Muscle of back (tissue), 11 donors: ENCODE measurements around the gene PJA2. TPM values are rescaled to one million over a fixed set of nuclear protein-coding genes. Genes with fewer than 3 reads are reported as not detected.
"Not testable (repeated sequence)": the region's sequence is repeated elsewhere in the genome, so short reads cannot be mapped to it uniquely, and the experiment has no call there.

Source experiments
- DNase-seq, 3 donors: peaks; one replicate each; pipeline versions ENCODE4 v3.0.0 to v3.0.0-alpha.2; 2013
- polyA plus RNA-seq, 10 donors: library from polyadenylated mRNA; unstranded; fragments of 120-200 nt; gene quantifications; one replicate each; pipeline ENCODE4 v1.2.1, GENCODE V29; 2013; ENCODE audit not compliant: insufficient read length in 10 of 10

PJA2 gene
- polyA plus RNA-seq, 10 donors: 110 to 168 (median 131) TPM

DNA sequence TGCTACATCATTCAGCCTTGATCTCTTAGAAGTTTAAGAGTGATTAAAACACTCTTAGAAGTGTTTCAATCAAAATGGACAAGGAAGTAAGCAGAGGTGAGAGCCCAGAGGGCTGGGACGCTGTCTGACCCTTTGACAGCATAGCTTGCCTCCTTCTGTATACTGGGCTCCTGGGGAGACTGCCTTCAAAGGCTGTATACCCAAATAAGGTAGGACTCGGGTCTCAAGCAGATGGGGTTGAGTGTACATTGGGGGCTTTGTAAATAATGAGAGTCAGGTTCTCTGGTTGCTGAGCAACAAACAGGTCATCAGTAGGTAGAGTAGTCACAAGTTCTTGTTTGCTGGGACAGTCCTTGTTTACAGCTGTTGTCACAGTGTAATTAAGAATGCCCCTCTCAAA is 97.1 kb downstream of the PJA2 start:
- no peak for DNase-seq

DNA sequence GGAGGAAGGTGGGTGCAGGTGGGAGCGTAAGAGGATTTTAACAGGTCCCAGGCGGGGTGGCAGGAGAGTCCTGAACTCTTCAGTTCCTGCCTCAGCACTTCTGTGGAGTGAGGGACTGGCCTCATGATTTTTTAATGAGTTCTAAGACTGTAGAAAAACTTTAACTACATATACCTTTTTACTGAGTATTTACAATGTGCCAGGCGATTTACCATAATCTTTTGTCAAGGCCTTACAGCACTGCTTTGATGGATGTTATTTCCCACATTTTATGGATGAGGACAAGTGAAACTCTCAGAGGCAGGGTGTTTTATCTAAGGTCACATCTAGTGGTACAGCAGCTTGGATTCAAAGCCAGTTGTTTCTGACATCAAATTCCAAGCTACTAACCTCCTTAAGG is 99.5 kb downstream of the PJA2 start:
- DNase-seq: no peak

DNA sequence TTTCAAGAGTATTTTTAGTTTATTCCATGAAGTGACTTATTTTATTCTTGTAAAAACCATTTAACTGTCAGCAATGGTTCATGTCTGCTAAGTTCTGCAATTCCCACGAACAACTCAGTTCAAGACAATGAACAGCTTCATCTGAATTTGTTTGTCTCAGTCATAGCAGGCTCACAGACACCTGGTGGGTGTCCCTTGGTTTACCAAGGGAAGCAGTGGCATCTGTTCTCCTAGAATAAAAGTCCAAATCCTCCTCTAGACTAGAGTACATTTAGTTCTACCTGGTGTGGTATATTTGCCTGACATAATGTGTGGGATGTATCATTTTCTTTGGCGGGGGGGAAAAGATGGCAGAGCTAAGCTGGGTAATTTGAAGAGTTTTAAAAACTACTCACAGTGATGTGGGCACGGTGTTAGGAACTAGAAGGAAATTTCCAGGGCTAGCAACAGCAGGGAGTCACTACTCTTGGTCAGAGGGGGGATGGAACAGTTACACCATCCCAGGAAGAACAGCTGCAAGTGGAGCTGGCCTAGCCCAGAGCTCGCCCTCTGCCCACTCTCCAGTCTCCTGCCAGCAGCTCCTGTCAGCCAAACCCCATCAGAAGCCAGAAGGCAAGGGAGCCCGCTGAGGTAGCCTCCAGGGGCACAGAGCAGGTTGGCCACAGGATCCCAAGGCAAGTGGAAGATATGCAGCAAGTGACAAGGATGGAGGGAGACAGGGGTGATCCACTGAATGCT is 100.3 kb downstream of the PJA2 start:
- peak in 1 of 3 donors; percentile 47 for DNase-seq

DNA sequence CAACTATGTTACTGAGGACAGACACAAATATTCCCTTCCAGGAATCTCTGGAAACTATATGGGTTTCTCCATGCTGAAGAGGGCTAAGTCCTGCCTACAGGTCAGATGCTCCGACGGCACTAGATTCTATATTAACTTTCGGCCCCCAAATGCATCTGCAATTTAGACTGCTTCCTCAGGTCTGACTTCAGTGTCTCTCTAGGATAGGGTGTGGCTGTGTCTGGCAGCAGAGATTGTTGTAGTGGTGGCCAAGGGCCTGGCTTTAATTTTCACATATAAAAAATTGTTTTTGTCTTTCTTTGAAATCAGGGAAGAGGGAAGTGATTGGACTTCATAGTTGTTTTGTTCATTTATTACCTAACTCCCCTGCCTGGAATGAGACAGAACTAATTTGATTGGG is 101.8 kb downstream of the PJA2 start:
- DNase-seq: peak in 1 of 3 donors; percentile 67

DNA sequence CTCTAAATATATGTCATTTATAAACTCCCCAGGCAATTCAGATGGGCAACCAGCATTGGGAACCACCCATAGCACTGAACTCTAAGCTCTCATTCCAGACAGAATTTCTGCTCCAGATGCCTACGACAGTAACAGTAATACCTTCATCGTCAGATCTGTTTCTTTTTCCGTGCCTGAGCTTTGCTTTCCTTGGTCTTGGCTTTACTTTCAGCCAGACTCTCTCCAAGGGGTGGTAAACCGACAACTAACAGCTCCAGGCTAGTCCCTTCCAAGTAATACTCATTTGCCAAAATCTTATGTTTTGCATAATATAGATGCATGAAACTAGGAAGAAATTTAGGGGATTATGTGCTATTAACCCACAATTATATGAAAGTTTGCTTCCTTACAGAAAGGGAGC is 102.3 kb downstream of the PJA2 start:
- no peak for DNase-seq

DNA sequence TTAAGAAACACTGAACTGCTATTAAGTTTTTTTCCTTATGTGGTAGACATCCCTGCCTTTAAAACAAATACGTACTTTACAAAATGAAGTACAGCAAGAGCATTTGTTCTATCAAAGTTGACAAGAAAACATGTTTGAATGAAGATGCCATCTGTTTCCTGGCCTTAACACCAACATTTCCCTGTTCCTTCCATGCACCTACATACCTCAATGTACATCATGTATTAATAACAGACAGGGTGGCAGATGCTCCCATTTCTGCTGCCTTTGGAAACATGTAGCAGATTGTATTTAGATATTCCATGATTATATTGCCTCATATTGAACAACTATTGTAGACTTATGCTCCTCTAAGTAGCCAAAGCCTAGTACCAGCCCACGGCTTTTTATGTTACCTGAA is 104.4 kb downstream of the PJA2 start:
- DNase-seq: no peak

DNA sequence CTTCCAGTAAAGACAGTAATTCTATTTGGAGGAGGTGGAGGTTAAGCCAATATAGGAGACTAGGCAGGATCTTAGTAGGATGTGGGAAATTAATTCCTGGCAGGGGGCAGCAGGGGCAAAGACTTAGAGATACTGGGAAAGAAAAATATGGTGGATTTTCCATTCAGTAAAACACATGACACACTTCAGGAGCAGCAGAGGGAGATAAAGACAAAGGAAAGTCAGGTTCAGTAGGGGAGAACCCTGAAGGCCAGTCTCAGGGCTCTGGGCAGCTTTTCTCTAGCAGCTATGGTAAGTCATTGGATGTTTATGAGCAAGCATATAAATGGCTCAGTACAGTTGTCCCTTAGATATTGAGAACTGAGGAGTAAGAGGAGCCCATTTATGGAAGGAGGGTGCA is 105.5 kb downstream of the PJA2 start:
- DNase-seq: no peak

DNA sequence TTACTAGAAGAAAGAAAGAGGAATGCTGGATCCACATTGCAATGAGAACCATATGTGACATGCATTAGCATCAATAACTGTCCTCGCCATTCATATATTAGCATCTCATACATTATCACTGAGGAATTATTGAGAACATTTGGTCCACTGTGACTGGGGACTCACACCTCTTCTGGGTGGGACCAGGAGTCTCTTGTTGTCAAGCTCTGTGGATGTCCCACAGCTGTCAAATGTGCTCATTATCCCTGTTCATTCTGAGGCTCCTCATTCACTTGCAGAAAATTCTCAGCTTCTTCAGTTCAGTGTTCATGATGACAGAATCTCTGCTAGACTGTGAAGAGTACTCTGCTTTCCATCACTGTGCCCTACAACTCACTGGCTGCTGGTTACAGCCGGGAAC is 109.4 kb downstream of the PJA2 start:
- DNase-seq: no peak

DNA sequence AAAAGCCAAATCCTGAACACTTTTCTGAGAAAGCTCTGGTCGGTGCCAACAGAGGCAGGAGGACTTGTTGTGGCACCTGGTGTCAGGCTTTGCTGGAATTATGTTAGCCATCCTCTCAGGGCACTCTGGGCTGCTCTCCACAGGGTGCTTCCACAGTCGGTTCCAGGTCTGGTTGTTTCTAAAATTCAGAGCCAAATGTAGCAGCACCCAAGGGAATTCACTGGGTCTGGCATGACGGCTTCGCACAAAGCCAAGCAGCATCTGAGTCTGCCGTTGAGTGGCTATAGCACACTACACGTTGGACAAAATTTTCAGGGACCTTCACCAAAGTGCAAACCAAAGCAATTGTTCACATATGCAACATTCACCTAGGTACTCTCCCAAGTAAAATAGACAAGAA is 110.2 kb downstream of the PJA2 start:
- no peak for DNase-seq

DNA sequence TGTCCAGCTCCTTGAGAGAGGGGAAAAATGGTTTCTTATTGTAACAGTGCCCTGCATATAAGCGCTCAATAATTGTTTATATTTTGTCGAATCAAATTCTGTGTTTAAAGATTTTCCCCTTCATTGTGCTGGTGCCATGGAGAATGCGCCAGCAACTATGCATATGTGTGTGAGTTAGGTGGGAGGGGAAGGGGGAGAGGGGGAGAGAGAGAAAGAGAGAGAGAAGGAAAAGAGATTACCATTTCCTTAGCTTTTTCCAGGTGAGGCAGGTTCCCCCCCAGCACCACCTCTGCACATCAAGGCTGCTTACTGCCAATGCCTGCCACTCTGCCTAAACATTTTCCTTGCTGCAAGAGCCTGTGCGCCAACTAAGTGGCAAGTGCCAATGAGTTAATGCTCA is 111.0 kb downstream of the PJA2 start:
- no peak for DNase-seq

DNA sequence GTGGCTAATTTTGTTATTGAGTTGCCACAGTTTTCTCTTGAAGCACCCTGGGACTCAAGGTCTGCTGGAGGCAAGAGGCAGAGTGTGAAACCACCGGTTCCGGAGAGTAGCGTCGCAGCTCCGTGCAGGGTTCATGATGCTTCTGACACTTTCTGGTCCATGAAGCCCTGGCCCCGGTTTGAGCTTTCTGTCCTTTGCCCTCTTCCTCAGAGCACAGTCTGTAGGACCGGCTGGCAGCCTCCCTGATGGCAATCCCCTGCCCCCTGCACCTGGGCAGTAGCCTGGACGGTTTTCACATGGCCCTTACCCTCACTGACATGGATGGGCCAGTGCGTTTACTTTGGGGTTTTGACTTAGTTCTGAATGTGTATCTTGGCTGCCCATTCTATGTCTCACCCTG is 111.9 kb downstream of the PJA2 start:
- DNase-seq: no peak

DNA sequence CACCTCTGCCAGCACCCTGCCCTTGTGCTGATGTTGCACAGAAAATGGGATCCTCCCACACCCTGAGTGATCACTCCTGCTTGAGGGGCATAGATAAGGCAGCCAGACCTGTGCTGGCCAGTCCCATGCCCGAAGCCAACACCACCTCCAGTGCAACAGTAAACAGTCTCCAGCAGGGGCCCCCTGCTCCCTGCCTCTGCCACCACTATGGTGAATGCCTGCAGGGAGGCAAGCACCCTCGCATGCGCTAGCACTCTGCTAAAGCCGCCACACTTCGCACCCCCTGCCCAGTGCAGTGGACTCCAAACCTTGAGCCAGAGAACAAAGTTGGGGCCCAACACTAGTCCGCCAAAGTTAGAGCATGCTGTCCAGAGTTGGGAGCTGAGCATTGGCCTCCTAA is 118.7 kb downstream of the PJA2 start:
- no peak for DNase-seq

DNA sequence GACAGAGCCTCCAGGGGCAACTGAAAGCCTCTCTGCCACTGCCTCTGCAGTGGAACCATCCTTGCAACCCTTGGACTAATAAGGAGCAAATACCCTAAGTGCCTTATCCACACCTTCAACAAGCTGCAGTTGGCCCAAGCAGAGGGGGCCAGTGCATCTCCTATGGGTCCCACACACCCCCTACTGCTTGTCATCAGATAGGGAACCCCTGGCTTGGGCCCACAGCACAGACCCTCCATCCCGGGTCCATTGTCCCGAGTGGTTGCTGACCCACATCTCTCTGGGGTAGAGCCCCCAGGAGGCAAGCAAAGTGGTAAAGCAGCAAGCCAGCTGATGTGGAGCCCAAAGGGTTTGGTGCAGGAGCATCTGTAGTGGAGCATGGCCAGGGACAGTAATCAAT is 119.5 kb downstream of the PJA2 start:
- DNase-seq: no peak

DNA sequence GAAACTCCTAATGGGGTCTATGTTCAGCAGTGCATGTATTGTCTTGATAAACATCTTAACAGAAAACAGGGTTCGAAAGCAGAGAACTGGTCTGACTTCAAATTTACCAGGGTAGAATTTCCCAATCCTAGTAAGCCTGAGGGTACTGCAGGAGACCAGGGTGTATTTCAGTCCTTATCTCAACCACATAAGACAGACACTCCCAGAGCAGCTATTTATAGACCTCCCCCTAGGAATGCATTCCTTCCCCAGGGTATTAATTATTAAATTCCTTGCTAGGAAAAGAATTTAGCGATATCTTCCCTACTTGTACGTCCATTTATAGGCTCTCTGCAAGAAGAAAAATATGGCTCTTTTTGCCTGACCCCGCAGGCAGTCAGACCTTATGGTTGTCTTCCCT is 123.1 kb downstream of the PJA2 start:
- DNase-seq: not testable (repeated sequence)
